HepG2 (cell line): Measurements from ENCODE around the gene EFNA2. TPM values are rescaled to one million over a fixed set of nuclear protein-coding genes. Genes with fewer than 3 reads are reported as not detected.

Experiments used
- AKNA ChIP-seq: sonication (generic); formaldehyde crosslinking; IDR thresholded peaks from 2 replicates; pipeline ENCODE4 v1.4.0; 2020; ENCODE audit warnings: missing genetic modification reagents, borderline replicate concordance
- CREBL2 ChIP-seq: sonication (generic); formaldehyde crosslinking; IDR thresholded peaks from 2 replicates; pipeline ENCODE4 v1.8.1; 2023; ENCODE audit warnings: missing genetic modification reagents, mild to moderate bottlenecking, borderline replicate concordance
- HDAC6 ChIP-seq: fragments of 200-600 bp; sonication (generic); IDR thresholded peaks from 2 replicates; pipeline ENCODE4 v1.7.0; 2017; ENCODE audit warnings: mild to moderate bottlenecking, antibody characterized with exemption, low read length, low read depth
- HIVEP1 ChIP-seq: sonication (generic); formaldehyde crosslinking; IDR thresholded peaks from 2 replicates; pipeline ENCODE4 v1.4.0; 2020; ENCODE audit warnings: mild to moderate bottlenecking, missing genetic modification reagents
- PRDM4 ChIP-seq: sonication (generic); formaldehyde crosslinking; IDR thresholded peaks from 2 replicates; pipeline ENCODE4 v1.9.0; 2021; ENCODE audit warnings: missing genetic modification reagents, borderline replicate concordance
- SRSF4 ChIP-seq: fragments of 200-400 bp; formaldehyde crosslinking; IDR thresholded peaks from one replicate; pipeline ENCODE4 v1.6.1; 2018; ENCODE audit warnings: mild to moderate bottlenecking, low read depth, low read length, moderate library complexity; ENCODE audit not compliant: poor library complexity, severe bottlenecking
- TCF12 ChIP-seq, 2 experiments: fragments of 450-650 bp in 1 of 2; sonication (generic) in 1 of 2; formaldehyde crosslinking in 1 of 2; IDR thresholded peaks; 2 replicates each; pipeline versions ENCODE4 v1.6.1 to v1.8.0; 2017 to 2022; ENCODE audit warnings: antibody characterized with exemption in 1 of 2, mild to moderate bottlenecking in 1 of 2, missing genetic modification reagents in 1 of 2, moderate library complexity in 1 of 2
- ZBTB3 ChIP-seq: sonication (generic); formaldehyde crosslinking; IDR thresholded peaks from 2 replicates; pipeline ENCODE4 v1.4.0; 2020; ENCODE audit warnings: low read depth, mild to moderate bottlenecking, moderate library complexity, missing genetic modification reagents, borderline replicate concordance
- ZFP1 ChIP-seq: IDR thresholded peaks from 2 replicates; pipeline ENCODE4 v1.6.1; 2016
- ZNF207 ChIP-seq: fragments of 450-650 bp; IDR thresholded peaks from 2 replicates; pipeline ENCODE4 v1.6.1; 2016; ENCODE audit warnings: antibody characterized with exemption, borderline replicate concordance
- ZNF30 ChIP-seq: sonication (generic); formaldehyde crosslinking; IDR thresholded peaks from 2 replicates; pipeline ENCODE4 v1.5.0; 2020; ENCODE audit warnings: mild to moderate bottlenecking, missing genetic modification reagents
- ZNF333 ChIP-seq: sonication (generic); formaldehyde crosslinking; IDR thresholded peaks from 2 replicates; pipeline ENCODE4 v1.4.0; 2020; ENCODE audit warnings: mild to moderate bottlenecking, missing genetic modification reagents, borderline replicate concordance
- ZNF33A ChIP-seq: sonication (generic); formaldehyde crosslinking; IDR thresholded peaks from 2 replicates; pipeline ENCODE4 v1.5.1; 2020; ENCODE audit warnings: missing genetic modification reagents, mild to moderate bottlenecking, moderate library complexity, borderline replicate concordance
- ZNF557 ChIP-seq: sonication (generic); formaldehyde crosslinking; IDR thresholded peaks from 2 replicates; pipeline ENCODE4 v1.4.0; 2020; ENCODE audit warnings: missing genetic modification reagents
- ZNF615 ChIP-seq: sonication (generic); formaldehyde crosslinking; IDR thresholded peaks from 2 replicates; pipeline ENCODE4 v1.5.0; 2020; ENCODE audit warnings: mild to moderate bottlenecking, missing genetic modification reagents, borderline replicate concordance
- ZNF639 ChIP-seq: conservative IDR thresholded peaks from 2 replicates; pipeline ENCODE4 v1.6.1; 2018; ENCODE audit warnings: missing genetic modification reagents
- ZNF737 ChIP-seq: sonication (generic); formaldehyde crosslinking; IDR thresholded peaks from 2 replicates; pipeline ENCODE4 v1.5.0; 2020; ENCODE audit warnings: missing genetic modification reagents, mild to moderate bottlenecking, borderline replicate concordance
- ZNF780A ChIP-seq: sonication (generic); formaldehyde crosslinking; IDR thresholded peaks from 2 replicates; pipeline ENCODE4 v1.8.0; 2022; ENCODE audit warnings: mild to moderate bottlenecking, missing genetic modification reagents, moderate library complexity
- ZNF792 ChIP-seq: IDR thresholded peaks from 2 replicates; pipeline ENCODE4 v1.6.1; 2016
- polyA plus RNA-seq, 8 experiments: library from polyadenylated mRNA; depleted of rRNA in 3 of 8; stranded (reverse) in 7 of 8; unstranded in 1 of 8; fragments of >200 nt; fragmentation: Illumina TruSeq in 4 of 8; extraction: Trizol in 4 of 8; gene quantifications; 2 replicates each; pipeline versions ENCODE4 v1.2.1 to v1.2.3, GENCODE V29; 2011 to 2016; ENCODE audit warnings: low read depth in 4 of 8, missing spikeins in 1 of 8, mixed read lengths in 1 of 8; ENCODE audit not compliant: insufficient read depth in 1 of 8
- total RNA-seq, 5 experiments: library from RNA; depleted of rRNA; stranded (reverse); fragments of >200 nt; fragmentation: Illumina TruSeq; extraction: Trizol; gene quantifications; 2 replicates each; pipeline ENCODE4 v1.2.3, GENCODE V29; 2016; ENCODE audit warnings: low read depth in 1 of 5

EFNA2 gene
- total and polyA plus RNA-seq, 2 of the 13 experiments (the other 11 are each of a cell fraction or from before 2014, with no cell fraction given) = 6.0 to 9.9 TPM

GRCh38 chr19:1279782-1280341 lies 5.8 kb upstream of the EFNA2 start (continued):
- TF ChIP-seq SRSF4 (no peak), ZFP1 (CRISPR knock-in tag) (no peak), ZNF780A (CRISPR knock-in tag) (no peak), ZNF30 (no peak), CREBL2 (no peak), ZNF615 (CRISPR knock-in tag) (no peak), ZNF207 (no peak), ZNF737 (CRISPR knock-in tag) (no peak), ZBTB3 (CRISPR knock-in tag) (no peak), ZNF792 (CRISPR knock-in tag) (no peak), ZNF33A (CRISPR knock-in tag) (no peak), AKNA (CRISPR knock-in tag) (no peak), HIVEP1 (CRISPR knock-in tag) (no peak), TCF12 (IDR thresholded peaks at IDR 0.05) (no peak), TCF12 (CRISPR knock-in tag; IDR thresholded peaks at IDR 0.05) (no peak), HDAC6 (no peak), ZNF639 (CRISPR knock-in tag) (no peak), PRDM4 (CRISPR knock-in tag) (no peak), ZNF557 (CRISPR knock-in tag) (no peak), ZNF333 (CRISPR knock-in tag) (no peak)
